ENCODE measurements around the gene PTAR1.

PTAR1 gene

DNA sequence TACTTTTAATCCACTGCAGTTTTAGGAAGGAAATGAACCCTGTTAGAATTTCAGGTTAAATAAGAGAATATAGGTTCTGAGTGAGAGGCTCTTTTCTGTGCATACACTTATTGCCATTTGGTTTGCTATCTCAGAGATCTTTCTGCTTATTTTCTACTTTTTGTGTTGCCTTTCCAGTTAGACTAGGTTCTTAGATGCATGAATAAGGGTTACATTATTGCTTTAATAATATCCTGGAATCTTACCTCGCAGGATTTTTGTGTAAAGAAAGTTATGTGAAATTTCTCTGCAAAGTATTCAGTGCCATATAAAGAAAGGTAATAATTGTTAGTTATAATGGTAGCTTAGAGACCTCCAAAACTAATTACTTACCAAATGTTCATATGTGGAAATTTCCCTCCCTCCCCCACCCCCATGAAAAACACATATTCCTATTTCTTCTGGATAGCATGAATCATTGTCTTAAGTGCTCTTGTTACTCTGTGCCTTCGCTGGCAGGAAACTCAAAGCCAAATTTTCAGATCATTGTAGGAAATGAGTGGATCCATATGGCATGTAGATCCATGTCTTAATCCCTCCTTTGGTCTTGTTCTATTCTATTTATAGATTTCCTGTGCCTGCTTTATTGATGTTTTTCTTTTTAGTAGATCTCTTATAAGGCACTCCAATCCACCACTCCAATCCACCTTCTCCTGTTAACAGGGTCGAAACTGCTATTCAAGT, 84.9 kb downstream of the PTAR1 start:
- no peak overlapping the region for H3K9ac ChIP-seq (ENCODE audit: low read length in 2 of 2)
- H3K4me1 ChIP-seq (ENCODE audit: control insufficient read depth, insufficient read depth, low read length) = peaks cover 21% of the 10 kb centered on the region
- no peaks in the 10 kb centered on the region for H3K9me3 ChIP-seq (ENCODE audit: control insufficient read depth in 2 of 2, low read length in 2 of 2)
- H3K4me3 ChIP-seq (ENCODE audit: low read length in 2 of 2) = no peak overlapping the region
- H3K27me3 ChIP-seq (ENCODE audit: control insufficient read depth in 1 of 2, insufficient read depth in 2 of 2, low read length in 2 of 2) = no peaks in the 10 kb centered on the region
- no peaks in the 10 kb centered on the region for H3K36me3 ChIP-seq (ENCODE audit: control insufficient read depth in 2 of 2, insufficient read depth in 2 of 2, low read length in 2 of 2)
- H3K27ac ChIP-seq (ENCODE audit: low read length) = no peak overlapping the region

DNA sequence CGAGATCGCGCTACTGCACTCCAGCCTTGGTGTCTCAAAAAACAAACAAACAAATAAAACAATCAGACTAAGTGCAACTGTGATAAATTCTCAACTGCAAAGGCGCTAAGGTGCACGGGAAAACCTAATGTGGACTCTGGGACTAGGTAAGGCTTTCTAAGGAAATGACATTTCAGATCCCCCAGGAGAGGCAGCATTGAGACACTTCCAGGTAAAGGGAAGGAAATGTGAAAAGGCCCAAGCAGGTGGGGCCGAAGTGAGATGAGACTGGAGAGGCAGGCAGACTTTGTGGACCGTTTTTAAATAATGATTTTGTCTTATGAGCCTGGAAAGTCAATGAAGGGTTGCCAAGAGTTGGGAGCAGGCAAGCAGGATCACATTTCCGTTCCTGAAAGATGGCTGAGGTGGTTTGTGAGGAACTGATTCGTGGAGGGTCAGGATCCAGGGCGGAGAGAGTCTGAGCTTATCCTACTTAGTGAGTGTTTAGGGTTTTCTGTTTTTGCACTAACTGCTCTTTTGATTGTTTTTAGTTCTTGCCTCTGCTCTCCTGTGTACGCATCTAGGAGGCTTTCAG, 85.6 kb downstream of the PTAR1 start:
- peaks cover 21% of the 10 kb centered on the region for H3K4me1 ChIP-seq (ENCODE audit: control insufficient read depth, insufficient read depth, low read length)
- H3K9ac ChIP-seq (ENCODE audit: low read length in 2 of 2) = no peak overlapping the region
- no peaks in the 10 kb centered on the region for H3K27me3 ChIP-seq (ENCODE audit: control insufficient read depth in 1 of 2, insufficient read depth in 2 of 2, low read length in 2 of 2)
- H3K4me3 ChIP-seq (ENCODE audit: low read length in 2 of 2) = no peak overlapping the region
- H3K27ac ChIP-seq (ENCODE audit: low read length) = no peak overlapping the region
- H3K36me3 ChIP-seq (ENCODE audit: control insufficient read depth in 2 of 2, insufficient read depth in 2 of 2, low read length in 2 of 2) = no peaks in the 10 kb centered on the region
- H3K9me3 ChIP-seq (ENCODE audit: control insufficient read depth in 2 of 2, low read length in 2 of 2) = no peaks in the 10 kb centered on the region

DNA sequence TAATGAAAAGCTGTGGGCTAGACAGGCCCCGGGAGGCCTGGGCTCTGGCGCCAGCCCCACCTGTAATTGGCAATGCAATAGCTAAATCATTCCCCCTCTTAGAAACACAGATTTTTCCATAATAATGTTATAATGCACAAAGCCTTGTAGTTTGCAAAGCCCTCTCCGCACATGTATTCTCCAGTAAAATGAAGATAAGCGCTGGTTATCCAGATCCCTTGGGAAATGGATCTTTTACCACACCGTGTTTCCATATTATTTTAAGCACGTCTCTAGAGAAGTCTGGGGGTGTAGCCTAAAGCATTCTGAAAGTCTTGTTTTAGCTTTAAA, 86.5 kb downstream of the PTAR1 start:
- H3K27ac ChIP-seq (ENCODE audit: low read length) = peak overlapping the region; percentile 37
- H3K9me3 ChIP-seq (ENCODE audit: control insufficient read depth in 2 of 2, low read length in 2 of 2) = no peaks in the 10 kb centered on the region
- H3K36me3 ChIP-seq (ENCODE audit: control insufficient read depth in 2 of 2, insufficient read depth in 2 of 2, low read length in 2 of 2) = no peaks in the 10 kb centered on the region
- peak overlapping the region; percentile 65 to 83 for H3K9ac ChIP-seq (ENCODE audit: low read length in 2 of 2)
- H3K4me3 ChIP-seq (ENCODE audit: low read length in 2 of 2) = peak overlapping the region; percentile 93 to 97
- peaks cover 21% of the 10 kb centered on the region for H3K4me1 ChIP-seq (ENCODE audit: control insufficient read depth, insufficient read depth, low read length)
- no peaks in the 10 kb centered on the region for H3K27me3 ChIP-seq (ENCODE audit: control insufficient read depth in 1 of 2, insufficient read depth in 2 of 2, low read length in 2 of 2)

DNA sequence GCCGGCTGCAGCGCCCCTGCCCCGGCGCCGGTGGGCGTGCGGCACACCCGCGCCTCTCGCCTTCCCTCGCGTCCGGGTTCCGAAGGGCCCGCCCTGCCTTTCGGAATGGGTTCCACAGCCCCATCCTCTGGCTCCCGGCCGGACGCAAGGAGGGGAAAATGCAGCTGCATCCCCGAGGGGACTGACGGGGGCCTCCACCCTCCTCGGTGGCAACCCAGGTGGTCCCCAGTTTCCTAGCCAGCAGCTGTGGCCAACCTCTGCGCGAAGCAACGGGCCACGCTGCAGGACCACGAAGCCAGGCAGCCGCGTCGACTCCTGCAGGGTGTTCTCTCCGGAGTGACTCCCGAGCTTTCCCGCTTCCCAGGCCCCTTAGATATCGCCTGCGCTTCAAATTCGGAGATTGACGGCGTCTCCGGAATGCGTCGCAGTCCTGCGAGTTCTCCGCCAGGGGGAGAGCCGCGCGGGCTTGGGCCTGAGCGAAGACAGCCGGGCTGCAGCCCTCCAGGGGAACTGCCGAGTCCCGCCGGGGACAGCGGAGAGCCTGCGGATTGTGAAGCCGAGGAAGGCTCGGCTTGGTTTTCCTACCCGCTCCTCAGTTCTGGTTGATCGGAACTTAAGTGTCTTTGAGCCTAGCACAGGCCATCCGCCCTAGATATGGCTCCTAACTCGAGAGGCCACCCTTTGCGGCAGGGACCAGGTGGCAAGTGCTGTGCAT, 87.1 kb downstream of the PTAR1 start:
- peaks cover 21% of the 10 kb centered on the region for H3K4me1 ChIP-seq (ENCODE audit: control insufficient read depth, insufficient read depth, low read length)

DNA sequence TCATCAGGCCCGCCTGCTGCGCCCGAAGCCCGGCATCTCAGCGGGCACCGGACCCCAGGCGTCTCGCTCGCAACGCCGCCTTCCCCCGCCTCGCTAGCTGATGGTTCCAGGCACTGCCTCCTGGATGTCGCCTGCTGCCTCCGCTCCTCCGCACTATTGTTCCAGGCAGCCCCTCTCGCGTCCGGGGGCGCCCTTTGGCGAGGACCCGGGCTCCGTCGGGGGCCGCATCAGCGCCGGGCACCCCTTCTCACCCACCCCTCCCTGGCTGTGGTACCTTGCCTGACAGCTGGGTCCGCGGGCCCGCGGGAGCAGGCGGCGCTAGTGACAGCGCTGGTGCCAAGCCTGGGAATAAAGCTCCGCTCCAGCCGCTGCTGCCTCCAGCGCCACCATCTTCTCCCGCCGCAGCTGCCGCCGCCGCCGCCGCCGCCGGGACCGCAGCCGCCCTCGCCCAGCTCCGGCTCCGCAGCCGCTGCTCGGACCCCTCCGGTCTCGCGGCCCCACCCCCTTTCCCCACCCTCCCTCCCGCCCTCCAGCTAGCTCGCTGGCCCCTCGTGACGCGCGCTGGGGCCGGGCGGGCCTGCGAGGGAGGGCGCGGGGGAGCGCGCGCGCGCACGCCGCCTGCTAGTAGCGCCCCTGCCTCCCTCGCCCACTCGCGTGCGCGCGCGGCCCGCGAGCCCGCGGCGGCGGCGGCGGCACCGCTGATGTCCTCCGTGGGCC, 87.8 kb downstream of the PTAR1 start, which contains the start of gene APBA1:
APBA1 (minus strand) TSS at position 493 of the 717 bp plus-strand sequence.
- Histone ChIP-seq H3K9me3 (ENCODE audit: control insufficient read depth in 2 of 2, low read length in 2 of 2) (no peaks in the 10 kb centered on the region), H3K27ac (ENCODE audit: low read length) (peak within 1 kb of the TSS; percentile 37), H3K4me1 (ENCODE audit: control insufficient read depth, insufficient read depth, low read length) (peaks cover 21% of the 10 kb centered on the region), H3K9ac (ENCODE audit: low read length in 2 of 2) (peak within 1 kb of the TSS; percentile 65 to 83), H3K36me3 (ENCODE audit: control insufficient read depth in 2 of 2, insufficient read depth in 2 of 2, low read length in 2 of 2) (no peaks in the 10 kb centered on the region), H3K27me3 (ENCODE audit: control insufficient read depth in 1 of 2, insufficient read depth in 2 of 2, low read length in 2 of 2) (no peaks in the 10 kb centered on the region), H3K4me3 (ENCODE audit: low read length in 2 of 2) (peak within 1 kb of the TSS; percentile 93 to 97)

More for the DNA sequence above, 87.1 kb downstream of the PTAR1 start:
- Histone ChIP-seq H3K9ac (ENCODE audit: low read length in 2 of 2) (peak overlapping the region; percentile 65 to 83), H3K27ac (ENCODE audit: low read length) (peak overlapping the region; percentile 37), H3K27me3 (ENCODE audit: control insufficient read depth in 1 of 2, insufficient read depth in 2 of 2, low read length in 2 of 2) (no peaks in the 10 kb centered on the region), H3K36me3 (ENCODE audit: control insufficient read depth in 2 of 2, insufficient read depth in 2 of 2, low read length in 2 of 2) (no peaks in the 10 kb centered on the region), H3K4me3 (ENCODE audit: low read length in 2 of 2) (peak overlapping the region; percentile 93 to 97), H3K9me3 (ENCODE audit: control insufficient read depth in 2 of 2, low read length in 2 of 2) (no peaks in the 10 kb centered on the region)

DNA sequence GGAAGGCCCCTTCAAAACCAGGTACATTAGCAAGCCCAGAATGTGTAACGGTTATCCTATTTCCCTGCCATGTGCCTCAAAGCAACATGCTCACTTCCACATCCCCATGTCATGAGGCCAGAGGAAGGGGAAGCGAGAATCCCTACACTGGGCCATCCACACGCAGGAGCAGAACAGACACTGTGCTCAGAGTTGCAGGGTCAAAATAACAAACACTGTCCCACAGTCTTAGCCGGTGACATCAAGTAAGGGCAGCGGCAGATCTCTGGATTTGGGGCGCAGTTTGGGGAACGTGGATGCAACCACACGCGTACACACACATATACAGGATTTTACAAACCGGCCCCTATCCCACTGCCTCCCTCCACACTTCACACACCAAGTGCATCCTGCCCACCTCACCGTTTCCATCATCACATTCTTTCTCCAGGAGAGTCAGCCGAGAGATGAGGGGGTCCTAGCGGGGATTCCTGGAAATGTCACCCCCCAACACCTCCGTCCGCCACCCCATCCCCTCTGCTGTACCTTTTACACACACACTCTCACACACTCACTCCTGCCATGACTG, 88.4 kb downstream of the PTAR1 start:
- no peaks in the 10 kb centered on the region for H3K27me3 ChIP-seq (ENCODE audit: control insufficient read depth in 1 of 2, insufficient read depth in 2 of 2, low read length in 2 of 2)
- H3K9me3 ChIP-seq (ENCODE audit: control insufficient read depth in 2 of 2, low read length in 2 of 2) = no peaks in the 10 kb centered on the region
- no peaks in the 10 kb centered on the region for H3K36me3 ChIP-seq (ENCODE audit: control insufficient read depth in 2 of 2, insufficient read depth in 2 of 2, low read length in 2 of 2)
- peaks cover 21% of the 10 kb centered on the region for H3K4me1 ChIP-seq (ENCODE audit: control insufficient read depth, insufficient read depth, low read length)
- H3K27ac ChIP-seq (ENCODE audit: low read length) = no peak overlapping the region
- H3K9ac ChIP-seq (ENCODE audit: low read length in 2 of 2) = peak overlapping the region; percentile 8 to 62
- peak overlapping the region; percentile 64 to 93 for H3K4me3 ChIP-seq (ENCODE audit: low read length in 2 of 2)

DNA sequence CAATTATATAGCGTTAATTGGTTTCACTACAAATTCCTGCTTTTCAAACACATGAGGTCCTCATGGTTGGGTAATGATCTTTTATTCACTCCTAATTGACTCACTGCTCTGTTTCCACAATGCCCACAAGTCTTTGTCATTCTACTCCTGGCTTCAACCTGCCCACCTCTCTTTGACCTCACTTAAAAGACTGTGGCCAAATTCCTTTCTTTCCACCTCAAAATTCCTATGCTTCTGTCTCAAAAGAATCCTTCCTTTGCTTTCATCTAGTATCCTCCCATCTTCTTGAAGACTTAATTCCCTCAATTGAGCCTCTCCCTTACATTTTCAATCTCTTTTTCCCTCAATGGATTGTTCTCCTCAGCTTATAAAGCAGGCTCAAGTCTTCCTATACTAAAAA, 92.5 kb downstream of the PTAR1 start:
- H3K4me3 ChIP-seq (ENCODE audit: low read length in 2 of 2) = no peak overlapping the region

DNA sequence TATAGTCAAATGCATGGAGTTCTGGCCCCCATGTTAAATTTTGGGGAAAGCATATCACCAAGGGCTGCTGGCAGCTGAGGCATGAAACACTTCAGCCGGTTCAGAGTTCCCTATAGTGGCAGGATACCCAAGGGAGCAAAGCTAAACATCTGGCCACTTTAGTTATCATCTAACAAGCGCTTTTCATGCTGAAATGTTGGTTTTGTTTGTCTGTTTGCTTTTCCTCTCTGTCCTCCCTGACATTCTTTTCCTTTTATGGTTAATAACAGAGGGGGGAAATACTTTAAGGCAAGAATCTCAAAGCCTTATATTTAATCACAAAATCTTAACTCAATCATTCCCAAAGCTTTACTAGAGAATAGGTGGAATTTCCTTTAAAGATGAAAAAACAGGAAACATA, 99.5 kb downstream of the PTAR1 start:
- H3K36me3 ChIP-seq (ENCODE audit: control insufficient read depth in 2 of 2, insufficient read depth in 2 of 2, low read length in 2 of 2) = no peaks in the 10 kb centered on the region
- no peaks in the 10 kb centered on the region for H3K4me1 ChIP-seq (ENCODE audit: control insufficient read depth, insufficient read depth, low read length)
- H3K4me3 ChIP-seq (ENCODE audit: low read length in 2 of 2) = no peak overlapping the region
- H3K27me3 ChIP-seq (ENCODE audit: control insufficient read depth in 1 of 2, insufficient read depth in 2 of 2, low read length in 2 of 2) = no peaks in the 10 kb centered on the region
- no peak overlapping the region for H3K9ac ChIP-seq (ENCODE audit: low read length in 2 of 2)
- H3K9me3 ChIP-seq (ENCODE audit: control insufficient read depth in 2 of 2, low read length in 2 of 2) = no peaks in the 10 kb centered on the region
- no peak overlapping the region for H3K27ac ChIP-seq (ENCODE audit: low read length)

More for the DNA sequence above, 92.5 kb downstream of the PTAR1 start:
- peaks cover 10% of the 10 kb centered on the region for H3K4me1 ChIP-seq (ENCODE audit: control insufficient read depth, insufficient read depth, low read length)
- H3K9me3 ChIP-seq (ENCODE audit: control insufficient read depth in 2 of 2, low read length in 2 of 2) = no peaks in the 10 kb centered on the region
- no peak overlapping the region for H3K27ac ChIP-seq (ENCODE audit: low read length)
- H3K36me3 ChIP-seq (ENCODE audit: control insufficient read depth in 2 of 2, insufficient read depth in 2 of 2, low read length in 2 of 2) = no peaks in the 10 kb centered on the region
- H3K27me3 ChIP-seq (ENCODE audit: control insufficient read depth in 1 of 2, insufficient read depth in 2 of 2, low read length in 2 of 2) = no peaks in the 10 kb centered on the region
- no peak overlapping the region for H3K9ac ChIP-seq (ENCODE audit: low read length in 2 of 2)

Measured in stomach smooth muscle (tissue), 2 donors.